HG03108 (cell line): ENCODE results near the gene OSBPL2.

Experiments
- ATAC-seq: cut with Tn5 transposase; IDR thresholded peaks from one replicate; pipeline ENCODE4 v1.9.1; 2021; ENCODE audit warnings: moderate library complexity; ENCODE audit not compliant: unreplicated experiment

The OSBPL2 gene

GRCh38 chr20:62248890-62249560, 10.7 kb downstream of the OSBPL2 start:
- no peak for ATAC-seq

DNA sequence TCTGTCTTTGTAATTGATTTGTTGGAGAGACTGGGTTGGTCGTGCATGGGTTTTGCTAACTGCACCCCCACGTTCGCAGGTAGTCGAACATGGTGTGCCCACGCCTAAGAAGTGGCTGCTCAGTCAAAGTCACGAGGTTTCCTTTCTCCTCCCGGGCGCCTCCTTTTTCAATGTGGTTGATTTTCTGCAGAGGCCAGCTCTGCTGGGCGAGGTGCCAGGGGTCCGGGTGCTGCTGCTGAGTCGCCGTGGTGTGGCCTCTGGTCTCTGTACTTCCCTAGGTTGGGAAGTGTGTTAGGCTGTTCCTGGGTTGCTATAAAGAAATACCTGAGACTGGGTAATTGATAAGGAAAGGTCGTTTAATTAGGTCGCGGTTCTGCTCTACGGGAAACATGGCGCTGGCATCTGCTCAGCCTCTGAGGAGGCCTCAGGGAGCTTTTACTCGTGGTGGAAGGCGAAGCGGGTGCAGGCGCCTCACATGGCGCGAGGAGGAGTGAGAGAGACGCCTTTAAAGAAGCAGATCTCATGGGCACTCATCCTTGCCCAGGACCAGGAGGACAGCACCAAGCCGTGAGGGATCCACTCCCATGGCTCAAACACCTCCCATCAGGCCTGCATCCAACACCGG, 14.1 kb downstream of the OSBPL2 start:
- ATAC-seq: no peak

GRCh38 chr20:62253398-62253797, 15.1 kb downstream of the OSBPL2 start:
- ATAC-seq: no peak

- ATAC-seq: no peak
These were observed 15.9 kb downstream of the OSBPL2 start for GRCh38 chr20:62254021-62254724.

DNA sequence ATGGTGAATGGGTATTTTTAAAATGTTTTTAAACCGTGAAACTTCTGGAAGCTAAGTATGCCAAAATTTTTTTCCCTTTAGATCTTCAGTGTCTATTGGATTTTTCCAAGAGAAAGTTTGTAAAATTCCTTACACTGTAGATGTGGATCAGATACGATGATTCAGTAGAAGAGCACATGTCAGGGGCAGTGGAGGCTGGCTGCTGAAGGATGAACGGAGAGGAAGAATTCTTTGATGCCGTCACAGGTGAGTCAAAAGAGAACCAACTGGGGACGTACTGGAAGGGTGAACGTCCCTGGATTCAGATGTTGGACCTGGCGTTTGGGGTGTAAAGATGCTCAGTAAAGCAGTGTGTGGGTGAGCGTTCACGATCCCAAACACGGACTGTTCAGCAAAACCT, 17.7 kb downstream of the OSBPL2 start:
- no peak for ATAC-seq

DNA sequence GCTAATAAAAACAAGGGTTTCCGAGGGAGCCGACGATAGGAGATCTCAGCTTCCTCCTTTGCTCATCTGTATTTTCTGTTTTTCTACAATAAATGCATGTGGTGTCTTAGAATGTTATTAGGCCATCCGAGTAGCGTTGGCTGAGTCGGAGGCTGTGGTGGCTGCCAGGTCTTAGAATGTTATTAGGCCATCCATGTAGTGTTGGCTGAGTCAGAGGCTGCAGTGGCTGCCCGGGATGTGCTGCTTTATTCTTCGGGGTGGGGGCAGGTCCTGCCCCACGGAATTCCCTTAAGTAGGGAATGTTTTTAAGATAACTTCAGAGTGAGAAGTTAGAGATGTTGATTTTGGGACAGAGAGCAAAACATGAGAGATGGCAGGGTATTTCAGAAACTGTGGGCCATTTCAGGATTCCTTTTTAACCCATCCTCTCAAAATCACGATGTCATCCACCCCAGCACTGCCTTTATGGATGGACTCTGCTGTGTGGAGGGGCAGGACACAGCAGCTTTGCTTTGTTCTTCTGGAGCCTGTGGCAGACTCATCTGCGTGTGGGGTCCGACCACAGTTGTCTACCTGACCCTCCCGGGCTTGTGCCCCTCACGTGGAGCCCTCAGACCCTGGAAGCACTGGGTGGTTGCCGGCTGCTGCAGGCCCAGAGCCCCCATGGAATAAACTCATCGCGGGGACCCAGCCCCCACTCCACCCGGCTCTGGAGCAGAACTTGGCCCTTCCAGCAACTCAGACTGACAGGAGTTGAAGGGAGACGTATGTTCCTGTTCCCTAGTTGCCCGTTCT, 20.4 kb downstream of the OSBPL2 start:
- ATAC-seq: no peak

DNA sequence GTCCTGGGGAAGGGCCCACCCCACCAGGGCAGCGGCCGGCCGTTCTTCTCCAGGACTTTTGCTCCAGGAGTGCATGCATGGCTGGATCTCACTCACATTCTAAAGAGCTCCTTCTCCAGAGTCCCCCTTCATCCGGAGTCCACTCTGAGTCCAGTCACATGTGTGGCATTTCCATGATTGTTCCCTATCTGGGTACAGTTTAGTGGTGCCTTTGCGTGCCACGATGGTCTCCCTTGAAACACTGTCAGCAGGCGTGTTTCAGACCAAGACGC, 20.9 kb downstream of the OSBPL2 start:
- ATAC-seq: no peak

GRCh38 chr20:62262064-62262463, 23.7 kb downstream of the OSBPL2 start:
- no peak for ATAC-seq

DNA sequence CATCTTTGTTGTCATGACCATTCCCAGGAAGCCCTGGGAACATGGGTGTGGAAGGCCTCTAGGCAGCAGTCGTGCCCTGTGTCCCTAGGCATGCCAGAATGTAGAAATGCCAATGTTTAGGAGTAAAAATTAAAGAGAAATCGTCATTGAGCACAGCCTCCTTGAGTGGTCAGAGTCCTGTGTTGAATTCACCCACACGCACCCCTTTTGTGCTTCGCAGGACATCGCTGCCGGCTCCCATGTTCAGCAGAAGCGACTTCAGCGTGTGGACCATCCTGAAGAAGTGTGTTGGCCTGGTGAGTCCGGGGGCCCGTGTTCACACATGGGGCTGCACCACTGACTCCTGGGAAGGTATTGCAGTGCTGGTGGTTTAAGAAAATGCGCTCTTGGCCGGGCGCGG, 25.1 kb downstream of the OSBPL2 start:
- ATAC-seq: no peak

DNA sequence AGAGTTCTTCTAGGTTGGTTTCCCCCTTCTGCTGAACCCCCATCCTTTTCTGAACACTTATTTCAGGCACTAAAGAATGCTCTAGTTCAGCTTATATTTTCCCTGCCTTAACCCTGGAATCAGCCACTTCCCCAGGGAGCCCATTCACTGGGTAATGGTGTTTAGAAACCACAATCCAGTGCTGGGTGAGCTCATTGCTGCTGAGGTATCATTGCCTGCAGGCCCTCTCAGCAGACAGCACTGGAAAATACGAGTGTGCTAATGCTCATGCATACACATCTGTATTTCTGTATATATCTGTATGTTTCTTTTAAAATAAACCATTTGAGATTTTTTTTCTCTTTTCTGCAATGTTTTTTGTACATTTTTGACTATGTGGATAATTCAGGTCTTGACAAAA, 27.0 kb downstream of the OSBPL2 start:
- ATAC-seq: no peak

GRCh38 chr20:62266340-62266739, 28.0 kb downstream of the OSBPL2 start:
- no peak for ATAC-seq

- ATAC-seq: no peak
These were observed 28.5 kb downstream of the OSBPL2 start for GRCh38 chr20:62266851-62267250.

- no peak for ATAC-seq
These were observed 29.2 kb downstream of the OSBPL2 start for GRCh38 chr20:62267543-62267942.

DNA sequence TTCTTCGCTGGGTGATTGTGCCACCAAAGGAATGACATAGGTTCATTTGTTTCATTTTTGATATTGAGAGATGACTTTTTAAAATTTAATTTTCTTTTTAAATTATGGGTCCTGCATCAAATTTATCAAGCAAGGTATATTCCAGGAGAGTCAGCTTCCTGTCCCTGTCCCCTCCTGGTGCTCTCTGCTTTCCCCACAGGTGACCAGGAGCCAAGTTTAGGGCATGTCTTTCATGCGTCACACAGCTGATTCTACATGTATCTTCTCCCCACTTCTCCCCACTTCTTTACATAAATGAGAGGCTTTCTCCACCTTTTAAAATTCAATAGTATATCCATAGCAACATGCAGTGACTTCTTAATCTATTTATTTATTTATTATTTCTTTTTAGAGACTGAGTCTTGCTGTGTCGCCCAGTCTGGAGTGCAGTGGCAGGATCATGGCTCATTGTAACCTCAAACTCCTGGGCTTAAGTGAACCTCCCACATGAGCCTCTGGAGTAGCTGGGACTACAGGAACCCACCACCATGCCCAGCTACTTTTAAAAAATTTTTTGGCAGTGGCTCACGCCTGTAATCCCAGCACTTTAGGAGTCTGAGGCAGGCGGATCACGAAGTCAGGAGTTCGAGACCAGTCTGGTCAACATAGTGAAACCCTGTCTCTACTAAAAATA, 30.0 kb downstream of the OSBPL2 start:
- no peak for ATAC-seq

DNA sequence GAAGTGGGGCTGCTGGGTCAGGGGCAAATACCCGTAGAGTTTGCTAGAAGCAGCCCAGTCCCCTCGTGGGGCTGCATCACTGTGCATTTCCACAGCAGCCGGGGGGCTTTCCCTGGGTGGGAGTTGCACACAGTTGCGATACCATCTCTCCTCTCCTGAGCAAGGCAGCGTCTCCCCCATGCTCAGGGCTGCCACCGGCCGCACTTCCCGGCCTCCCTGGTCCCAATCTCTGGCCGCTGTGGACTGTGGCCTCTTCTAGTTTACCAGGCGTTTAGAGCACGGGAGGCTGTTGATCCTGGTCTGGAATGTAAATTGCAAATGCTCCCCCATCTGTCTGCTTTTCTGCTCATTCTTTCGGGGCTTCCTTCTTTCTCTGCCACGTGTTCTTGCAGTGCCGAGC, 31.1 kb downstream of the OSBPL2 start:
- no peak for ATAC-seq

DNA sequence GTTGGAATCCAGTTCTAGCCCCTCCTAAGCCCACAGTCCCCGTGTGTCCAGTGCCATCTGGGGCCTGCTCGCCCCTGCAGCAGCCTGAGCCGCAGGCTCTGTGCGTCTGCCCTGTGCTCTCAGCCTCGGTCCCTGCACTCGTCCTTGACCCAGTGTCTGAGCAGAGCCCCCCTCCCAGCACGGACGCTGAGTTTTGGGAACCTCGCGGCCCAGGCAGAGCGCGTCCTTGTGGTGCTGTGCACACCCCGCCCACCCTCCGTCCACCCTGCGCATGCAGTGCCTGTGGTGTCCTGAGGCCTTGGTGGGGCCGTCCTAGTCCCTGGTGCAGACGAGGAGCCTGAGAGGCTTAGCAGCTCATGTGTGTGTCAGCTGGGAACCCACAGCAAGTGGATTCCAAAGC, 31.6 kb downstream of the OSBPL2 start:
- ATAC-seq: no peak

GRCh38 chr20:62272200-62272599, 33.9 kb downstream of the OSBPL2 start:
- no peak for ATAC-seq

DNA sequence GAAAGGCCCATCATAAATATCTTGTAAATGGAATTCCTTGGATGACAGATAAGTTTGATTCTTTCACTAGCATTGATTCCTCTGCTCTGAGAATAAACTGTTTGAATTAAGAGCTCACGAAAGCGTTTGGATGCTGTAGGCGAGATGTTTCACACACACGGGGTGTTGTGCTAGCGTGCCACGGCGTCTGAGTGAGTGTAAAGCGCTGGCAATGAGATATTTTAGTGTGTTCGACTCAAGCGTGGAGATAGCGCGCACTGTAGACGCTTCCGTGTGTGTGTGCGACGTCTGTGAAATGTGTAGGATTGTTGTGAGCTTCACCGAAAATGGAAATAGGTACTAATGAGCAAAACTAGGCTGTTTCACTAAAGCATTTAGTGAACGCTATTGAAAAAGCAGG, 35.1 kb downstream of the OSBPL2 start:
- no peak for ATAC-seq

GRCh38 chr20:62274332-62274950, 36.1 kb downstream of the OSBPL2 start:
- ATAC-seq: no peak

GRCh38 chr20:62275219-62275618, 36.9 kb downstream of the OSBPL2 start:
- no peak for ATAC-seq

- no peak for ATAC-seq
These were observed 38.1 kb downstream of the OSBPL2 start for GRCh38 chr20:62276439-62276838.
